NCI-H1930 (cell line): Measurements from ENCODE around the gene TRPC5OS.

Source experiments
- DNase-seq, 2 experiments: peaks; one replicate each; lab custom pipeline; 2025; lab: John Stamatoyannopoulos, UW

The TRPC5OS gene

DNA sequence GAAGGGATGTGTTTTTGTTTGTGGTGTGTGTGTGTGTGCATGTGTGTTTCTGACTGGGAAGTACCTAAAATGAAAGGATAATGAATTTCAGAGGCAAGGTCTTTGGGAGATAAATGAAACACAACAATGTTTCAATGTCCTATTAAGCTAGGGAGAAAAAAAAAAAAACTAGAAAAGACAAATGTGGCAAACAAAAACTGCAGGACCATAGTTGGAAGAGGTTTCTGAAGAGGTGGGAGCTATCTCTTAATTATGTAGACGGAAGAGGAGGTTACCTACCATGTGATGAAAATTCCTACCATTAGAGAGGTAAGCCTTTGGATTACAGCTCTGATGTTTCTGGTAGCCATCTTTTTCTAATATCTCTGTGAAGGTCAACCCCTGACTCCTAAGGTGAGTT is at the start of gene TRPC5OS:
Gene TRPC5OS (plus strand): TSS at position 301 of the 400 bp plus-strand sequence. CDS start 25,669 bp downstream, outside the sequence.
- no peak for DNase-seq

DNA sequence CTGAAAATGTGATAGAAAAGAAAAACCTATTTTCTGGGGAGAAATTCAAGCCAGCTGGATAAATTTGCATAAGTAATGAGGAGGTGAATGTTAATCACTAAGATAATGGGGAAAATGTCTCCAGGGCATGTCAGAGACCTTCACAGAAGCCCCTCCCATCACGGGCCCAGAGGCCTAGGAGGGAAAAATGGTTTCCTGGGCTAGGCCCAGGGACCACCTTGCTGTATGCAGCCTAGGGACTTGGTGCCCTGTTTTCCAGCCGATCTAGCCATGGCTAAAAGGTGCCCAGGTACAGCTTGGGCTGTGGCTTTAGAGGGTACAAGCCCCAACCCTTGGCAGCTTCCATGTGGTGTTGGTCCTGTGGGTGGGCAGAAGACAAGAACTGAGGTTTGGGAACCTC is 46.6 kb upstream of the TRPC5OS start:
- no peak for DNase-seq

DNA sequence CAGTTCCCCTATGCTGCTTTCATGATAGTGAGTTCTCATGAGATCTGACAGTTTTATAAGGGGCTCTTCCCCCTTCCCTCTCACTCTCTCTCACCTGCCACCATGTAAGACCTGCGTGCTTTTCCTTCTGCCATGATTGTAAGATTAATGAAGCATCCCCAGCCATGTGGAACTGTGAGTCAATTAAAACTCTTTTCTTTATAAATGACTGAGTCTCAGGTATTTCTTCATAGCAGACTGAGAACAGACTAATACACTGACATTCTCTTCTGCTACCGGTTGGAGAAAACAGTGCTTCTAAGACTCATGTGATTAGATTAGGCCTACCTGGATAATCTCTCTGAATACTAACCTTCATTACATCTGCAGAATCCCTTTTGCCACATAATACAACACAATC is 45.4 kb upstream of the TRPC5OS start:
- no peak for DNase-seq

DNA sequence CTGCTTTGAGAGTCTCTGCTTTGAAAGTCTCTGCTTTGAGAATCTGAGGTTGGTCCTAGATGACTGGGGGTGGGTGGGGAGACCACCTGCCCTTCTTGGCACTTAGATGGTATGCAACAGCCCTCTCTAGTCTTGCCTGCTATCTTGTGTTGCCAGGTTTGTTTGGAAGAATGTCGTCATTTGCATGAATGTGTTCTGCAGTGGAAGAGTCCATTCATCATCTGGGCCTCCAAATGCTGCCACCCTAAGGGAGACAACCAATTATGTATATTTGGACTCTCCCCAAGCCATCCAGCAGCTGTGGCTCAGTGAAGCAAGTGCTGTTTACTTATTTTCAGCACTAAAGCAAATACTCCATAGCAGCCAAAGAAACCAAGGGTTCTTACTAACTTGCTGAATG is 44.6 kb upstream of the TRPC5OS start:
- DNase-seq = no peak

DNA sequence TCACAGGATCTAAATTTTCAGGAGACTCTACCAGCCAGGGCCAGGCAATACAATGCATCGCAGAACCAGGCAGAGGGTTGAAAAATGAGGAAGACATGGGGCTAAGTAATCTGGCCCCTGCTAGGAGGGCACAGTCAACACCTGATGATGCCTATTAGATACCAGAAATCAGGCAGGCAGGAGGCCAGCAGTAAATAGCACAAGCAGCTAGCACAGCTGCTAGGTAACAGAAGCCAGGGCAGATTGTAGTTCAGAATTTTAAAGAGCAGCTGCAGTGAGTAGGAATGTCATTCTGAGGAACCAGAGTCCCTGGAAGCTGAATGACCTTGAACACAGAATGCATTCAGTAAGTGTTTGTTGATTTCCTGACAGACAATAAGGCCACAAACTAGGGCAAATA is 38.8 kb upstream of the TRPC5OS start:
- DNase-seq = no peak

DNA sequence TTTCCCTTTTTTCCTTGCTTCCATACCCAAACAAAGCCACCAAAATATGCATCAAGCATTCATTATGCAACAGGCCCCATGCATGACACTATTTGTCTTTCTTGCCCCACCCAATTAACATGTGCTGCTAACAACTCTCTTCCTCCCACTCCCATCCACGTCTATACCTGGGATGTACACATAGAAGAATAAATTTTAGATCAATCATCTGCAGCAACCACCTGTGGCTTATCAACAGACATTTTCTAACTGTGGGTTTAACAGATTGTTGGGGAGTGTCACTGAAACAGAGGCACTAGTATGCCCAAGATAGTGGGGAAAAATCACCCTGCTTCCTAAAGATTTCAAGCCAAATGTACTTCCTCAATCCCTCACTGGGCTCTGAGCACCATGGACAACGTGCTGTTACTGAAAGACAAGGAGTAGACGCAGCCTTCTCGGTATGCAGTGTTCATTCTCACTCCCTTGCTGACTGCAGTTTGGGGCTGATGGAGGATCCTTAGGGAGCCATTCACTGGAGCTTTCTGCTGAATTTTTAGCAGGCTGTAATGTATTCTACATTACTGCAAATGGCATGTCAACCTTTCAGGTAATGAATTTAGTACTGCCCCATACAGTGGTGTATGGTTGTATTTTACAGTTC is 28.4 kb upstream of the TRPC5OS start:
- DNase-seq = no peak

DNA sequence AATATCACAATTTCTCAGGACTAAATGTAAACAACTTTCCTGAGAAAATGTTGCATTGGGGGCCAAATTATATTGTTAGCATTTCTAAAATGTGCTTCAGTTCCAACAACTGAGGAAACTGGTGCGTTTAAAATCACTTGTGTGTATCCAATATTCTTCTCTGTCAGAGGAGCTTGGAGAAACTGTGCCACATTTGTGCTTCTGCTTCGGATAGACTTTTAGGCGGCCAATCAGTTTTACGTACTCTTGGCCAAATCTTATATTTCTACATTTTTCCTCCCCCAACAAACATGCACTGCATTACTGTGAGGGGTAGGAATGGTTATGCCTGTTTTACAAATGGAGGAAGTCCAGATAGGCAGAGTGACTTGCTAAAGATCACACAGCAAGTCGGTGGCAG is 27.4 kb upstream of the TRPC5OS start:
- no peak for DNase-seq

DNA sequence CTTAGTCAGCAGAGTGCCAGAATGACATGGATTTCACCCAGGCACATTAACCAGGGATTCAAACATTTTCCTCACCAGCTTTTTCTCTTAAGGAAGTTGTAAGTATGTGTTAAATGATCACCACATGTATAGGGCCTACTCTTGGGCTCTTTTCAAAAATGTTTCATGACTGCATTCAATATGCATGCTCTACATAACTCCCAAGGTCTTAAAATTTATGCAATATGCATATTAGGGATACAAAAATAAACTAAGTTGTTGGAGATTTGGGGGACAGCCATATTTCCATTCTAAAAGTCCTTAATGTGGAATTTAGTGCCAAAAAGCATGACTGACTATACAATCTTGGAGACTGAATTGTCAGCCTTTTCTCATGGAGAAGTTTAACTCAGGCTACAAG is 25.0 kb upstream of the TRPC5OS start:
- DNase-seq = no peak

DNA sequence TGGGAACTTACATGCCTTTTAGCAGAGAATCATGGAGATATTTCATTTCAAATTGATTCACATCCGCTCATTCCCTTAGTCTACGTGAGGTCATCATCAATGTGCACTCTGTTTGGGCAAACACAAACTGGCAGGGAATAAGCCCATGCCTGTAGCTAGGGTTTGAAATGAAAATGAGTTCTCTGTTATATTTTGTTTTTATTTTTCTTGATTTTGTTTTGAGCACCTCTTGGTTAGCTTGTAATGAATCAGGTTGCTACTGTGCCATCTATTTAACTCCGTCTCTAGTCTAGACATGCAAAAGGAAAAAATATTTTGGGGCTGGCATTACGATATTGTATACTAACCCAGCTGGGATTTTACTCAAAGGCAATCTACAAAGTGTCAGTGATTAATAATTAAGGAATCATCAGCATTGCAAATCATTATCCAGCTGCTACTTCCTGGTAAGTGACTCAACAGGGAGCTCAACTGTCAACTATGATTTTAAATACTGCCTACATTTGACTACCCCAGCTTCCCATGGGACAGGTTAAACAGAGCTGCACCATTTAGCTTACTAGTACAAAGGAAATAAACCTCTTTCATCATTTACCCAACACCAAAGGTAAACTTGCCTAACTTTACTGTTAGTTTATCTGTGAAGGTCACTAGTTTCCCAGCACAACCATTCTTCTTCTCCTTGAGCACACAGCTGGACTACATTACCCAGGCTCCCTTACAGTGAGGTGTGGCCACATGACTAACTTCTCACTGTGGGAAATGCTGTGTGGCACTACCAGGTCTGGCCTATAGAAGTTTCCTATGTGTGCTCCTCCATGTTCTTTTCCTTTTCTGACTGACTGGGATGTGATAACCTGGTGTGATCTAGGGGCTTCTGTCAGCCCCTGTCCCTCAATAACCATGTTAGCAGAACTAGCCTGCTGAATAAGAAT is 21.2 kb upstream of the TRPC5OS start:
- no peak for DNase-seq

DNA sequence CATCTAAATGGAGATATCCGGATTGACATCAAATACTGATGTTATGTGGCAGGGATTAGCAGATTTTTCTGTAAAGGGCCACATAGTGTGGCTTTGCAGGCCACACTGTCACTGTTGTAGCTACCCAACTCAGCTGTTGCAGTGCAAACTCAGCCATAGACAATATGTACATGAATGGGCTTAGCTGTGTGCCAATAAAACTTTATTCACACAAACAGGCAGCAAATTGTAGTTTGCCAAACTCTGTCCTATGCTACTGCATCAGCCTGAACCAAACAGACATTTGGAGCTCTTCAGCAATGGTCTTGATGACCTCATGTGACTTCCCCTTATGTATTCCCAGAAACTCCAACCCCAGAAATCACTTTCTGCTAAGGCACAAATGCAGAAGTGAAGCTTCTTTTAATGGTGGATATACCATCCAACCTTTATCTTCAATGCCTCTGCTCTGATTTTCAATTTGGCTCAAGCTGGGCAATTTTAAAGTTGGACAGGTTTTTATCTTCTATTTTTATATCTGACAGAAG is 18.4 kb upstream of the TRPC5OS start:
- DNase-seq = no peak

DNA sequence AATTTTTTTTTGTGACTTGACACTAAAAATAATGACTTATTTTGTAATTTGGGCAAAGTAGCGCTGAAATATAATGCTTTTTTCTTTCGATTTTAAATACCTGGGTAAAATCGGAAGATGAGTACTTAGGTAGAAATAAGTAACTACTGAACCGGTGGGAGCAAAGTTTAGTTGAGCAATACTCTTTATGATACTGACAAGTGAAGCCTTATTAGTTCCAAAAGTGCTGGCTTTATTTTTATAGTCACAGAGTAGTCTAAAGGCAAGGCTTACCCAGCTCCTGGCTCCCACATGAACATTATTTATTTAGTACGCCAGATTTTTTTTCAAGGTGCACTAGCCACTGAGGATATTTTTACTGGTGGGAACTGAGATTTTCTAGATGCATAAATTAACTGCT is 14.4 kb upstream of the TRPC5OS start:
- DNase-seq = no peak

DNA sequence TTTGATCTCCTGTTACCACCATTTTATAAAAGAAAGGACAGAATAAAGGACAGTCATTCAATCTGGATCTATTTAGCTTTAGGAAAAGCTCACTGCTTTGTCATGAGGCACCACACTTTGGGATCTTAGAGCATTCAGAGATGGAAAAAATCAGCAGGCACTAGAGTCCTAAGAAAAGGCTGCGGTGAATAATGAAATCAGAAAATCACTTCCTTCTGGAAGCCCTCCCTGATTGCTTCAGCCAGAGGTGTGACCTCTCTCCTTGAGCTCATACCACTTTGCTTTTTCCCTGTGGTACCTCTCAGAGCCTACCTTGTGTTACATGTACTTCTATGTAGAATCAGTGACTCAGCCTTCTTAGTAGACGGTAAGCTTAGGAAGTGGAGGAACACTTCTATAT is 8.7 kb upstream of the TRPC5OS start:
- DNase-seq = no peak

DNA sequence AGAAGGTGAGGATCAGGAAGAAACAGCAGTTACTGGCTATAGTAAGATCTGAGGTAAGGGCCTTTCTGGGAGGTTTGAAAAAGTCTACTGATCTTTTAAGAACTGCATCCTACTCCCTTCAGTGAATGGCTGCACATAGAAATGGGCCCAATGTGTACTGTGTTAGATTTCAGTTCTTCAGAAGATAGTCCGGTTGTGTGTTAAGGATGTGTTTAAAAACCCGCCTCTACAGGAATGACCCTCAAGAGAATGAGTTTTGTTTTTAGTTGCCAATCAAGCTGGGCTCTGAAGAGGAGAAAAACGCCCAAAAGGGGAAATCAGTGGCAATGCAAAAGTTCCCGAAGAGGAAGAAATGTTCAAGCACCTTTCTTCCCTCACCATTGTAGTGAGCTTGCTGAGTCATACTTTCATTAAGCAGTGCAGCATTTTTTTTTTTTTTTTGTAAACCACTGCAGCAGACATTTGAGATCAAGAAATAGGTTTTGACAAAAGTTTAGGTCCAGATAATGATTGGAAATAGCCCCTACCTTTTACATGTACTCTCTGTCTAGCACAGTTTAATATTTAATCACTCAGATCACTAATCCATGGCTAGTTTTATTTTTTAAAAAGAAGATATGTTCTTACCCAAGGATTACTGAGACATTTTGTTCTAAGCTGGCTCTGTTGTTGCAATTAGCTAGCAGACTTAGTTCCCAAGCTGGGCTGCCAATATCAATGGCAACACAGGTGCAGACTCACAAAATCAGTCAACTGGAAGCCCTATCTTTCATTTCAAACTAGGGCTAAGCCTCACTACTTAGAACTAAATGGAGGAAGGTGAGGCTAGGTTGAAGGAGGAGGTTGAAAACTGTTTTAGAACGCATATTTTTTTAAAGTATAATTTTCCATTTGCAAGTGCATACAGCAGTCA is 7.0 kb upstream of the TRPC5OS start:
- no peak for DNase-seq

DNA sequence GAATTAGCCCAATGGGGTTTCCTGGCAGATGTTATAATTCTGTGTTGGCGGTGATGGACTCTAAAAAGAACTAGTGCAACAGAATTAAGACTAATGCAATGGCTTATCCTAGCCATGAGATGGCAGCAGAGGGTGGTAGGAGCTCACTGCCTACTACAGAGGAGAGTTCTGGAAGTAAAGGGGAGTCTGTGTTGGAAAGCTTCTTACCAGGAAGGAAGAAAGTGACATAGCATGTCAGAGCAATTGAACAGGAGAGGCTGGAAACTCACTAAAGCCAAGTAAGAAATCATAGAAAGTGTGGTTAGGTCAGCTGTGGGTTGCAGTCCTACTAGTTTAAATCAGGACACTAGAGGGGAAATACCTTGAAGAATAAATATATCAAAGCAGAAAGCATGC is 6.3 kb upstream of the TRPC5OS start:
- peak in 1 of 2 experiments; percentile 1 for DNase-seq

DNA sequence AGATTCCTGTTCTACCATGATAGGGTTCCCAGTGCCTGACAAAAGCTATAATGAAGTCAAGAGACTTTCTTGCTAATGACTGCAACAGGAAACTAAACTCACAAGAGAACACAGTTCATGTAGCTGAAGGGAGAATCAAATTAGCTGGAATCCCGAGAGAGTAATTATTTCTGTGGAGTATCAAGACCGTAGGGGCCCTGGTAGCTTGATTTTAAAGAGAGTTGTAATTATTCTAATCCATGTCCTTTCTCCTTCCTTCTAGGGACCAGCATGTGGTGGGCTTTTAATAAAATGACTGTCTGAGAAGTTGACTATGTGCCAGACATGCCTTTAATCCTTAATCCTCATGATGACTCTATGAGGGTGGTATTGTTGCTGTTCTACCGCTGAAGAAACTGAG is 1.7 kb upstream of the TRPC5OS start:
- DNase-seq = no peak

DNA sequence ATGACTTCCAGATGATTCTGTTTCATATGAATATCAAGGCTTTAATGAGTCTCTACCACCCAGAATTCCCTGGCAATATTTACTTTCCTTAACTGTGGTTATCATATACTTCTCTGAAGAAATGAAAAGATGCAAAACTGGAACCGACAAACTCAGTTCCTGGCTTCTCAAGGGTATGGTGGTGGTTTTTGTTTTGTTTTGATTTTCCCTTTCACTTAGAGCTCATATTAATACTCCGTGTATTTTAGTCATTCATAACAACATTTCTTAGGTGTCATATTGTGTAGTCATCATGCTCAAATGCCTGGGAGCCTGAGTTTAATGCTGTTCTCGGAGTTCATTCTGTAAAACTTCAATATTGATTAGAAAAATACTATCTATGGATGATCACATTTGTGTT is 665 bp downstream of the TRPC5OS start:
- DNase-seq = no peak

DNA sequence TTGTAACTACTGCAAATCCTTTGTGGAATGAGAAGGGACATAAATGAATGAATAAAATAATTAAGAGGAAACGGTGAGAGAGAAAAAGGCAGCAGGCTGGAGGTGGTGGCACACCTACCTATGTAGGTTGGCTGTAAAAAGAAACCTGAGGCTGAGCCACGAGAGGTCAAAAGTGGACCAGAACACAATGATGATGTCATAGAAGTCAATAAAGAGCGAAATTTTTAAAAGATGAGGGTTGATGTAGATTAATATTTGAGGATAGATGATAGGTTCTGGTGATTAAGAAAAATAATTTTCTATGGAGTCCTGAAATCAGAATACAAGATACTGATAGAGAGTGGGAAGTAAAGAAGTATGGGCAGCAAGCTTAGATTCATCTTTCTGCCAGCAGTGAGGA is 1.7 kb downstream of the TRPC5OS start:
- DNase-seq = no peak

DNA sequence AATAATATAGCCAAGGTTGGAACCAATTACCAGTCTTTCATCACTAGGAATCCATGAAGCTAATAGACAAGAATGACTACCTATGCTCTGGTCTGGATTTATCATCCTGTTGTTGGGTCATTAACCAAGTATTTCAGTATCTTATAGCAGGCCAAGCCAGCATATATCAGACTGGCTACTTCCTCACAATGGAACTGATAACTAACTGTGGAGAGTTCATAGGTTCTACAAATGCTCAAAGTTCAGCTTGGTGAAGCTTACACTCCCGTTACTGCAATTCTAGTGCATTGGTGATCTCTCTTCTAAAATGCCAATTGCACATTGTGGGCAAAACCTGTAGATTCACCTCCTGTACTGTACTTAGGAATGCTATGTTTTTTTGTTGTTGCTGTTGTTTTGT is 4.8 kb downstream of the TRPC5OS start:
- DNase-seq = no peak

DNA sequence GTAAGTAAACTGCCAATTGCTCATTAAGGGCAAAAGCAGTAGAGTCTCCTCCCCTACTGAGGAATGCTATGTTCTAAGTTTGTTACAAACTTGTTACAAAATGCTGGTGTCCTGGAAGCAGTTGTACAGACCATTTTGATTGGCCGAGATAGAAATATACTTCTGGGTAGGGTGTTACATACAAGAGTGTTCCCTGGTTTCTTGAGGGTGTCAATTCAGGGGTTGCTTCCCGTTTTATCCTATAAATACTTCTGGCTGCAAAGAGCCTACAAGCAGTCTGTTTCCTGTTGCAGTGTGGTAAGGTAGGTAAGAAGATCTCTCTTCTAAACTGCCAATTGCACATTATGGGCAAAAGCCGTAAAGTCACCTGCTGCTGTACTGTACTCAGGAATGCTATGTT is 5.7 kb downstream of the TRPC5OS start:
- no peak for DNase-seq

DNA sequence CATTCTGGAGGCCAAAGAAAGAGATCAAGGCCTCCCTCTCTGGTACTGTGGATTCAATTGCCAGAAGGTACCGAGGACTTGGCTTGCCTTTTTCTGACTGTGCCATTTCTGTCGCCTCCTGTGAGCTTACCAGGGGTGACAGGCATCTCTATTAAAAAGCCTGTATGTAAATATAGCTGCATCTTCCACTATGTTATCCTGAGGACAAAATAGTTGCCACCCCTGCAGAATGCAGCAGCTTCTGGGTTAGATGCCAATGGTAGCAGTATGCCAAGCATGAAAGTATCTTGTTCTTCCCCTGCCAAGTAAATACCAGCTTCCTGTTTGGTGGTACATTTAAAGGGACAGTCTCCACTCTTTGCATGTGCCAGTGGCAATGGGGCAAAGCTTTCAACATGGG is 10.7 kb downstream of the TRPC5OS start:
- DNase-seq = no peak

DNA sequence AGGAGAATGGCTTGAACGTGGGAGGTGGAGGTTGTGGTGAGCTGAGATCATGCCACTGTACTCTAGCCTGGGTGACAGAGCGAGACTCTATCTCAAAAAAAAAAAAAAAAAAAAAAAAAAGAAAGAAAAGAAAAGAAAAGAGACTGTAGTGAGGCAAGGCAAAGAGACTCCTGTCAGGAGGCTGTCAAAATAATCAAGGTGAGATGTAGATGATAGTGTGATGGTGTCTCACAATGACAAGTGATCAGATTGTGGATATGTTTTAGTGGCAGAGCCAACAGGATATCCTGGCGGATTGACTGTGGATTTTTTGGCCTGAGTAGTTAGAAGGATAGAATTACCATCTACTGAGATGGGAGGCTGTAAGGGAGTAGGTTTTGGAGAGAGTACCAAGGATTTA is 12.6 kb downstream of the TRPC5OS start:
- no peak for DNase-seq

DNA sequence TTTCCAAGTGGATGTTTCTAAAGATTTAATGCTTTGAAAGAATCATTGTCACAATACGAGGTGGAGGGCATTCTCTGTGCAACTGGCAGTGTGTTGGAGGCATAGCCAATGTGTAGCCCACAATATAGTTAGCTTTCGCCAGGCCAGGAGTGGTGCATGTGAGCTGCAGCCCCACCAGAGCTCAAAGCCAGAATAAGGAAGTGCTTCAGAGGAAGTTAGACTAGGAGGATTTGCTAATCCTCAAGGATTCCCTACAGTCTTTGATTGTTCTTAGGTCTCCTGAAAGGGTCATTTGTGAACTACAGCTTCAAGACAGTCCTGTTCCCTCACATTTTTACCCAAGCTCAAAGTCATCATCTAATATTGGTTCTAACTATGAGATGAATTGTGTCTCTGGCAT is 16.4 kb downstream of the TRPC5OS start:
- no peak for DNase-seq
